Measurements from ENCODE around the gene CNTNAP1. TPM values are rescaled to one million over a fixed set of nuclear protein-coding genes. Genes with fewer than 3 reads are reported as not detected.
A peak's percentile ranks its signal among the peaks of the same experiment; 100 is the strongest.
"Not testable (repeated sequence)": the region's sequence is repeated elsewhere in the genome, so short reads cannot be mapped to it uniquely, and the experiment has no call there.

Gene CNTNAP1
- total RNA-seq, 1 experiment from 2014 or later, result 11.8 TPM

- DNase-seq (ENCODE audit: low read depth), result no peak
Observed at GRCh38 chr17:42740699-42741098, 58.4 kb downstream of the CNTNAP1 start.

GRCh38 chr17:42742916-42743315 lies 60.6 kb downstream of the CNTNAP1 start:
- DNase-seq (ENCODE audit: low read depth), result not testable (repeated sequence)

GRCh38 chr17:42743595-42744282 lies 61.4 kb downstream of the CNTNAP1 start:
- DNase-seq (ENCODE audit: low read depth), result no peak

GRCh38 chr17:42744283-42744805 lies 62.0 kb downstream of the CNTNAP1 start:
- peak; percentile 62 for DNase-seq (ENCODE audit: low read depth)

- DNase-seq (ENCODE audit: low read depth), result peak; percentile 87
Observed at GRCh38 chr17:42744806-42745617, 62.7 kb downstream of the CNTNAP1 start, which contains the start of gene EZH1. EZH1 (minus strand) TSS chr17:42745040; CDS start chr17:42728941, 16,099 bp downstream.

GRCh38 chr17:42748202-42748907 lies 66.0 kb downstream of the CNTNAP1 start:
- no peak for DNase-seq (ENCODE audit: low read depth)

- DNase-seq (ENCODE audit: low read depth), result no peak
Observed at GRCh38 chr17:42748908-42749798, 66.8 kb downstream of the CNTNAP1 start.

Other genes starting within 250 kb of the CNTNAP1 start
- gene ATP6V0A1, start 223.7 kb upstream of the CNTNAP1 start, total RNA-seq (2014; rRNA removed; shearing (Covaris generic)), result 21.5 and 29.6 TPM in 2 replicates
- 19.3 and 27.8 TPM in 2 replicates for gene NAGLU, start 146.3 kb upstream of the CNTNAP1 start, total RNA-seq (2014; rRNA removed; shearing (Covaris generic))
- 0.54 TPM in 1 of 2 replicates, not detected in the other for gene HSD17B1, start 129.6 kb upstream of the CNTNAP1 start, total RNA-seq (2014; rRNA removed; shearing (Covaris generic))
- gene COASY, start 120.4 kb upstream of the CNTNAP1 start, total RNA-seq (2014; rRNA removed; shearing (Covaris generic)), result 31.3 and 33.0 TPM in 2 replicates
- gene MLX, start 115.4 kb upstream of the CNTNAP1 start, total RNA-seq (2014; rRNA removed; shearing (Covaris generic)), result 39.1 and 42.6 TPM in 2 replicates
- 16.0 and 23.2 TPM in 2 replicates for gene PSMC3IP, start 104.8 kb upstream of the CNTNAP1 start, total RNA-seq (2014; rRNA removed; shearing (Covaris generic))
- gene RETREG3, start 73.2 kb upstream of the CNTNAP1 start, total RNA-seq (2014; rRNA removed; shearing (Covaris generic)), result 38.7 and 41.9 TPM in 2 replicates
- 148 and 168 TPM in 2 replicates for gene TUBG1, start 72.8 kb upstream of the CNTNAP1 start, total RNA-seq (2014; rRNA removed; shearing (Covaris generic))
- gene TUBG2, start 23.2 kb upstream of the CNTNAP1 start, total RNA-seq (2014; rRNA removed; shearing (Covaris generic)), result 15.9 and 21.0 TPM in 2 replicates
- 14.9 and 17.8 TPM in 2 replicates for gene PLEKHH3, start 5.5 kb upstream of the CNTNAP1 start, total RNA-seq (2014; rRNA removed; shearing (Covaris generic))
- gene CCR10, start 688 bp upstream of the CNTNAP1 start, total RNA-seq (2014; rRNA removed; shearing (Covaris generic)), result 0.32 TPM in 1 of 2 replicates, not detected in the other
- 4.5 and 7.8 TPM in 2 replicates for gene EZH1, start 62.5 kb downstream of the CNTNAP1 start, total RNA-seq (2014; rRNA removed; shearing (Covaris generic))
- 0.49 and 1.0 TPM in 2 replicates for gene RAMP2, start 78.7 kb downstream of the CNTNAP1 start, total RNA-seq (2014; rRNA removed; shearing (Covaris generic))
- gene VPS25, start 90.9 kb downstream of the CNTNAP1 start, total RNA-seq (2014; rRNA removed; shearing (Covaris generic)), result 88.5 and 97.4 TPM in 2 replicates
- 0.52 and 1.2 TPM in 2 replicates for gene WNK4, start 98.1 kb downstream of the CNTNAP1 start, total RNA-seq (2014; rRNA removed; shearing (Covaris generic))
- 95.0 and 99.0 TPM in 2 replicates for gene COA3, start 116.2 kb downstream of the CNTNAP1 start, total RNA-seq (2014; rRNA removed; shearing (Covaris generic))
- 0.20 TPM in 1 of 2 replicates, not detected in the other for gene CNTD1, start 116.3 kb downstream of the CNTNAP1 start, total RNA-seq (2014; rRNA removed; shearing (Covaris generic))
- 36.9 and 83.7 TPM in 2 replicates for gene BECN1, start 141.8 kb downstream of the CNTNAP1 start, total RNA-seq (2014; rRNA removed; shearing (Covaris generic))
- gene PSME3, start 150.9 kb downstream of the CNTNAP1 start, total RNA-seq (2014; rRNA removed; shearing (Covaris generic)), result 79.3 and 139 TPM in 2 replicates
- gene AOC2, start 162.0 kb downstream of the CNTNAP1 start, total RNA-seq (2014; rRNA removed; shearing (Covaris generic)), result not detected in 2 replicates
- gene AOC3, start 168.7 kb downstream of the CNTNAP1 start, total RNA-seq (2014; rRNA removed; shearing (Covaris generic)), result 0.02 TPM in 1 of 2 replicates, not detected in the other
- gene G6PC1, start 218.3 kb downstream of the CNTNAP1 start, total RNA-seq (2014; rRNA removed; shearing (Covaris generic)), result not detected in 2 replicates

All from M059J (cell line).